ENCODE measurements around the gene RCOR2. TPM values are rescaled to one million over a fixed set of nuclear protein-coding genes. Genes with fewer than 3 reads are reported as not detected.
A peak's percentile ranks its signal among the peaks of the same experiment; 100 is the strongest.

The RCOR2 gene
- total RNA-seq, 1 donor from 2014 or later = 2.6 TPM

GRCh38 chr11:63887386-63887999, 29.5 kb downstream of the RCOR2 start:
- H3K27ac Mint-ChIP-seq (ENCODE audit: unreplicated experiment) = no peak overlapping the region
- no peak for DNase-seq (ENCODE audit: extremely low spot score, unreplicated experiment)

GRCh38 chr11:63884196-63884932, 32.6 kb downstream of the RCOR2 start:
- H3K4me3 Mint-ChIP-seq (ENCODE audit: unreplicated experiment) = no peak overlapping the region
- H3K4me1 Mint-ChIP-seq (ENCODE audit: unreplicated experiment) = peaks cover 35% of the 10 kb centered on the region
- DNase-seq (ENCODE audit: extremely low spot score, unreplicated experiment) = no peak
- H3K9me3 Mint-ChIP-seq (ENCODE audit: unreplicated experiment) = no peaks in the 10 kb centered on the region
- H3K27ac Mint-ChIP-seq (ENCODE audit: unreplicated experiment) = no peak overlapping the region
- no peak for TF ChIP-seq CTCF (IDR thresholded peaks at IDR 0.05)
- peaks cover 3% of the 10 kb centered on the region for H3K36me3 Mint-ChIP-seq (ENCODE audit: unreplicated experiment)
- no peaks in the 10 kb centered on the region for H3K27me3 Mint-ChIP-seq (ENCODE audit: unreplicated experiment)

More at GRCh38 chr11:63887386-63887999, 29.5 kb downstream of the RCOR2 start:
- Mint-ChIP-seq H3K4me3 (ENCODE audit: unreplicated experiment) (no peak overlapping the region), H3K36me3 (ENCODE audit: unreplicated experiment) (peaks cover 5% of the 10 kb centered on the region), H3K4me1 (ENCODE audit: unreplicated experiment) (peaks cover 21% of the 10 kb centered on the region), H3K27me3 (ENCODE audit: unreplicated experiment) (no peaks in the 10 kb centered on the region), H3K9me3 (ENCODE audit: unreplicated experiment) (no peaks in the 10 kb centered on the region)
- no peak for TF ChIP-seq CTCF (IDR thresholded peaks at IDR 0.05)

- Mint-ChIP-seq H3K27me3 (ENCODE audit: unreplicated experiment) (no peaks in the 10 kb centered on the region), H3K9me3 (ENCODE audit: unreplicated experiment) (no peaks in the 10 kb centered on the region), H3K4me1 (ENCODE audit: unreplicated experiment) (peaks cover 38% of the 10 kb centered on the region), H3K36me3 (ENCODE audit: unreplicated experiment) (peaks cover 3% of the 10 kb centered on the region), H3K27ac (ENCODE audit: unreplicated experiment) (no peak overlapping the region), H3K4me3 (ENCODE audit: unreplicated experiment) (no peak overlapping the region)
- DNase-seq (ENCODE audit: extremely low spot score, unreplicated experiment) = no peak
- no peak for TF ChIP-seq CTCF (IDR thresholded peaks at IDR 0.05)
Observed at GRCh38 chr11:63883791-63884190, 33.2 kb downstream of the RCOR2 start.

GRCh38 chr11:63882555-63883242, 34.3 kb downstream of the RCOR2 start:
- no peak for DNase-seq (ENCODE audit: extremely low spot score, unreplicated experiment)
- no peak for TF ChIP-seq CTCF (IDR thresholded peaks at IDR 0.05)
- Mint-ChIP-seq H3K36me3 (ENCODE audit: unreplicated experiment) (peaks cover 3% of the 10 kb centered on the region), H3K4me1 (ENCODE audit: unreplicated experiment) (peaks cover 30% of the 10 kb centered on the region), H3K9me3 (ENCODE audit: unreplicated experiment) (no peaks in the 10 kb centered on the region), H3K27ac (ENCODE audit: unreplicated experiment) (peak overlapping the region; percentile 50), H3K4me3 (ENCODE audit: unreplicated experiment) (no peak overlapping the region), H3K27me3 (ENCODE audit: unreplicated experiment) (no peaks in the 10 kb centered on the region)

GRCh38 chr11:63880403-63880790, 36.6 kb downstream of the RCOR2 start:
- Mint-ChIP-seq H3K27ac (ENCODE audit: unreplicated experiment) (peak overlapping the region; percentile 69), H3K4me1 (ENCODE audit: unreplicated experiment) (peaks cover 23% of the 10 kb centered on the region), H3K9me3 (ENCODE audit: unreplicated experiment) (no peaks in the 10 kb centered on the region), H3K4me3 (ENCODE audit: unreplicated experiment) (no peak overlapping the region), H3K36me3 (ENCODE audit: unreplicated experiment) (peaks cover 3% of the 10 kb centered on the region), H3K27me3 (ENCODE audit: unreplicated experiment) (no peaks in the 10 kb centered on the region)
- TF ChIP-seq CTCF (IDR thresholded peaks at IDR 0.05) = no peak
- no peak for DNase-seq (ENCODE audit: extremely low spot score, unreplicated experiment)

Measured in osteocyte (in vitro differentiated cells).